ENCODE measurements around the gene NIPAL3.
"Not testable (repeated sequence)": the region's sequence is repeated elsewhere in the genome, so short reads cannot be mapped to it uniquely, and the experiment has no call there.

NIPAL3 gene

DNA sequence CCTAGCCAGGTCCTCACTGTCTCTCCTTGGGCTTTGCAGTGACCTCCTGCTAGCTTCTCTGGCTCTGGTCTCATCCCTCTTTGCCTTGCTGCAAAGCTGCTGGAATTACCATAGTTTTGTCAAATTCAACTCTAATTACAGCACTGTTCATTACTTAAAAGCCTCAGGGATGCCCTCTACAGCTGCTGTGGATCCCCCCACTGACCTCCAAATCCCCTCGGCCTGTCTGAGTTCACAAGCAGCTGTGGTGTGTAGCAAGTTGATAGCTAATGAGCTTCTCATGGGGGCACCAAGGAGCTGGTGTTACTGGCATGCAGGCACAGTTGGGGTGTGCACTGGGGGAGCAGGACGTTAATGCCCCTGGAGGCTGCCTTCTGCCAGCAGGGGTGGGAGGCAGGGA lies 24.8 kb downstream of the NIPAL3 start:
- Histone ChIP-seq H2BK120ac (ENCODE audit: low read depth, low read length) (no peak overlapping the region), H3K4me1 (ENCODE audit: control insufficient read depth, low read depth, low read length) (peaks cover 3% of the 10 kb centered on the region), H2BK5ac (ENCODE audit: low read length) (no peak overlapping the region), H3K79me2 (ENCODE audit: control insufficient read depth, insufficient read depth, low read length) (no peaks in the 10 kb centered on the region), H3K36me3 (ENCODE audit: control insufficient read depth, insufficient read depth, low read length) (no peaks in the 10 kb centered on the region), H3K23ac (ENCODE audit: low read length) (no peak overlapping the region), H3K79me1 (ENCODE audit: low read length) (no peaks in the 10 kb centered on the region), H4K5ac (ENCODE audit: low read length) (no peak overlapping the region), H3K9ac (ENCODE audit: low read length) (no peak overlapping the region), H3K18ac (ENCODE audit: low read length) (no peak overlapping the region), H3K27ac (ENCODE audit: low read depth, low read length) (no peak overlapping the region), H4K8ac (ENCODE audit: low read depth, low read length) (no peak overlapping the region), H2AK5ac (ENCODE audit: low read length) (no peak overlapping the region), H3K56ac (ENCODE audit: low read length) (no peak overlapping the region), H3K27me3 (ENCODE audit: insufficient read depth, low read length, poor library complexity) (no peaks in the 10 kb centered on the region), H3K4me2 (ENCODE audit: low read length) (no peak overlapping the region), H2BK15ac (replicated peaks; ENCODE audit: low read depth) (no peak overlapping the region), H3K4ac (ENCODE audit: low read depth, low read length) (no peak overlapping the region), H3K4me3 (ENCODE audit: low read length) (no peak overlapping the region)
- WGBS (ENCODE audit: extremely low coverage, insufficient coverage, low lambda C conversion rate): no CpG with 5 or more reads among the region's 2 CpGs
- DNase-seq: no peak

DNA sequence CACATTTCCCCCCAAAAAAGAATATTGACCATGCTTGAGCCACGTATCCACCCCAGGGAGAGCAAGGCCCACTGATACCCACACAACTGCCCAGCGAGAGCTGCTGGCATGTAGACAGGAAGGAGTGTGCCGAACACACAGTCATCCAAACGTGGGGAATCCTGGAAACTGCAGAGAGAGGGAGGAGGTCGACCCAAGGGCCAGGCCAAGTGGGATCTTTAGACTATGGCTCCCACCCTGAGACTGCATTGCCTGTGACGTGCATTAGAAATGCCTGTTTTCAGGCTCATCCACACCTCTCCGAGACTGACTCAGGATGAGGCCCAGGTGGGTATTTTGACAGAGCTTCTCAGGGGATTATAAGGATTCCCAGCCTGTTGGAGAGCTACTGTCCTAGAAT lies 25.9 kb downstream of the NIPAL3 start:
- Histone ChIP-seq H3K9ac (ENCODE audit: low read length) (no peak overlapping the region), H3K4ac (ENCODE audit: low read depth, low read length) (no peak overlapping the region), H3K4me1 (ENCODE audit: control insufficient read depth, low read depth, low read length) (peaks cover 3% of the 10 kb centered on the region), H3K27me3 (ENCODE audit: insufficient read depth, low read length, poor library complexity) (no peaks in the 10 kb centered on the region), H2BK120ac (ENCODE audit: low read depth, low read length) (no peak overlapping the region), H2BK5ac (ENCODE audit: low read length) (no peak overlapping the region), H3K36me3 (ENCODE audit: control insufficient read depth, insufficient read depth, low read length) (no peaks in the 10 kb centered on the region), H2BK15ac (replicated peaks; ENCODE audit: low read depth) (no peak overlapping the region), H4K8ac (ENCODE audit: low read depth, low read length) (no peak overlapping the region), H3K27ac (ENCODE audit: low read depth, low read length) (no peak overlapping the region), H3K56ac (ENCODE audit: low read length) (no peak overlapping the region), H3K18ac (ENCODE audit: low read length) (no peak overlapping the region), H2AK5ac (ENCODE audit: low read length) (no peak overlapping the region), H3K79me1 (ENCODE audit: low read length) (no peaks in the 10 kb centered on the region), H3K23ac (ENCODE audit: low read length) (no peak overlapping the region), H3K4me3 (ENCODE audit: low read length) (no peak overlapping the region), H4K5ac (ENCODE audit: low read length) (no peak overlapping the region), H3K79me2 (ENCODE audit: control insufficient read depth, insufficient read depth, low read length) (no peaks in the 10 kb centered on the region), H3K4me2 (ENCODE audit: low read length) (no peak overlapping the region)
- DNase-seq: no peak
- WGBS (ENCODE audit: extremely low coverage, insufficient coverage, low lambda C conversion rate): no CpG with 5 or more reads among the region's 7 CpGs

DNA sequence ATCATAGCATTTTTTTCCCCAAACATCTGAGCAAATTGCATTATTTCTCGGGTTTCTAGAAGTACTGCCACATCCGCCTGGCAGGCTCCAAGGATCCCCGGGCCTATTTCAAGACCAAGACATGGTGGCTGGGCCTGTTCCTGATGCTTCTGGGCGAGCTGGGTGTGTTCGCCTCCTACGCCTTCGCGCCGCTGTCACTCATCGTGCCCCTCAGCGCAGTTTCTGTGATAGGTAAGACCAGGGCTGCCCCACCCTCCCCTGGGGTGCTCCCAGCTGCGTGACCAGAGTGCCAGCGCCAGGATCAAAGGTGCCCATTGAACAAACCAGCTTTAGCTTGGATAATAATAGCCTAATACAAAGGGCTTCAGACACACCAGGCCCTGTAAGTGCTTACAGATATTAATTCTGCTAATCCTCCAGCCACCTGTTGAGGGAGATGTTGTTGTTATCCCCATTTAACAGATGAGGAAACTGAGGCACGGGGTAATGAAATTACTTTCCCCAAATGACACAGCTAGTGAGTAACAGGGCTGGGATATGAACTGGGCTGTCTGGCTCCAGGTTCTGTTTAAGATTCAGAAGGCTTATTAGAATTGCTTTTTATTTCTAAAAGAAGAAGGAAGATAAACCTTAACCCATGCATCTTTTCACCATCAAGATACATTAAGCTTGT lies 26.5 kb downstream of the NIPAL3 start:
- no peak overlapping the region for H3K23ac ChIP-seq (ENCODE audit: low read length)
- WGBS (ENCODE audit: extremely low coverage, insufficient coverage, low lambda C conversion rate): no CpG with 5 or more reads among the region's 14 CpGs

DNA sequence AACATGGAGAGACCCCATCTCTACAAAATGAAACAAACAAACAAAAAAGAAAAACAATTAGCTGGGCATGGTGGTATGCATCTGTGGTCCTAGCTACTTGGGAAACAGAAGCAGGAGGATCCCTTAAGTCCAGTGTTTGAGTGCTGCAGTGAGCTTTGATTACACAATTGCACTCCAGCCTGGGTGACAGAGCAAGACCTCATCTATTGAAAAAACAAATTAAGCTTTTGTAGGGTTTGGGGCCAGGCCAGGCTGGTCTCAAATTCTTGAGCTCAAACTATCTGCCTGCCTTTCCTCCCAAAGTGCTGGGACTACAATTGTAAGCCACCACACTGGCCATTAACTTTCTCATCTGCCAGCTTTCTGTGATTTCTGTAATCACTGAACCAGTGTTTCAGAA lies 27.2 kb downstream of the NIPAL3 start:
- Histone ChIP-seq H4K8ac (ENCODE audit: low read depth, low read length) (no peak overlapping the region), H3K4me2 (ENCODE audit: low read length) (no peak overlapping the region), H3K4ac (ENCODE audit: low read depth, low read length) (no peak overlapping the region), H3K27ac (ENCODE audit: low read depth, low read length) (no peak overlapping the region), H3K9ac (ENCODE audit: low read length) (no peak overlapping the region), H3K27me3 (ENCODE audit: insufficient read depth, low read length, poor library complexity) (no peaks in the 10 kb centered on the region), H2BK120ac (ENCODE audit: low read depth, low read length) (no peak overlapping the region), H2BK15ac (replicated peaks; ENCODE audit: low read depth) (no peak overlapping the region), H3K4me1 (ENCODE audit: control insufficient read depth, low read depth, low read length) (peaks cover 3% of the 10 kb centered on the region), H3K36me3 (ENCODE audit: control insufficient read depth, insufficient read depth, low read length) (no peaks in the 10 kb centered on the region), H3K56ac (ENCODE audit: low read length) (no peak overlapping the region), H3K23ac (ENCODE audit: low read length) (no peak overlapping the region), H3K4me3 (ENCODE audit: low read length) (no peak overlapping the region), H3K79me2 (ENCODE audit: control insufficient read depth, insufficient read depth, low read length) (no peaks in the 10 kb centered on the region), H2BK5ac (ENCODE audit: low read length) (no peak overlapping the region), H2AK5ac (ENCODE audit: low read length) (no peak overlapping the region), H4K5ac (ENCODE audit: low read length) (no peak overlapping the region), H3K18ac (ENCODE audit: low read length) (no peak overlapping the region), H3K79me1 (ENCODE audit: low read length) (no peaks in the 10 kb centered on the region)
- no peak for DNase-seq

More for the DNA sequence above, 26.5 kb downstream of the NIPAL3 start:
- no peaks in the 10 kb centered on the region for H3K79me1 ChIP-seq (ENCODE audit: low read length)
- no peak overlapping the region for H3K27ac ChIP-seq (ENCODE audit: low read depth, low read length)
- no peak overlapping the region for H2BK15ac ChIP-seq (replicated peaks; ENCODE audit: low read depth)
- H3K36me3 ChIP-seq (ENCODE audit: control insufficient read depth, insufficient read depth, low read length): no peaks in the 10 kb centered on the region
- H2BK120ac ChIP-seq (ENCODE audit: low read depth, low read length): no peak overlapping the region
- H3K4ac ChIP-seq (ENCODE audit: low read depth, low read length): no peak overlapping the region
- no peak overlapping the region for H2BK5ac ChIP-seq (ENCODE audit: low read length)
- H4K8ac ChIP-seq (ENCODE audit: low read depth, low read length): no peak overlapping the region
- H3K79me2 ChIP-seq (ENCODE audit: control insufficient read depth, insufficient read depth, low read length): no peaks in the 10 kb centered on the region
- H4K5ac ChIP-seq (ENCODE audit: low read length): no peak overlapping the region
- DNase-seq: no peak
- H2AK5ac ChIP-seq (ENCODE audit: low read length): no peak overlapping the region
- no peak overlapping the region for H3K56ac ChIP-seq (ENCODE audit: low read length)
- H3K4me3 ChIP-seq (ENCODE audit: low read length): no peak overlapping the region
- H3K27me3 ChIP-seq (ENCODE audit: insufficient read depth, low read length, poor library complexity): no peaks in the 10 kb centered on the region
- no peak overlapping the region for H3K9ac ChIP-seq (ENCODE audit: low read length)
- no peak overlapping the region for H3K4me2 ChIP-seq (ENCODE audit: low read length)
- peaks cover 3% of the 10 kb centered on the region for H3K4me1 ChIP-seq (ENCODE audit: control insufficient read depth, low read depth, low read length)
- no peak overlapping the region for H3K18ac ChIP-seq (ENCODE audit: low read length)

DNA sequence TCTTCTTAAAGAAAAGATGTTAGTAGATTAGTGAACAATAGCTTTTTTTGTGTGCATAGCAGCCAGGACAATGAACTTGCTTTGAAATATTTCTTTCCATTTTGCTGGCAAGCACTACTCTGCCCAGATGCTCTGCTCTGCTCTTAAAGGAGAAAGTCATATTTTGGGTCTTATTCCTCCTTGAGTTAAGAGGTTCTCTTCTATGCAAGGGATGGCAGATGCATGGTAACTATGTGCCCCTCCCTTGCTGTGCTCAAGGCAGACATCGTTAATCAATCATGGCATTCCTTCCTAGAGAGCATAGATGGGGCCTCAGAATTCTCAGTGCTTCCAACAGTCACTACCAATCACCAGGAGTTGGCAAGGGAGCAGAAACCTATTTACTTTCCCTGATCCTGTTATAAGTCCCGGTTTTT lies 27.6 kb downstream of the NIPAL3 start:
- Histone ChIP-seq H2BK15ac (replicated peaks; ENCODE audit: low read depth) (no peak overlapping the region), H3K4me2 (ENCODE audit: low read length) (no peak overlapping the region), H3K18ac (ENCODE audit: low read length) (no peak overlapping the region), H3K27ac (ENCODE audit: low read depth, low read length) (no peak overlapping the region), H4K8ac (ENCODE audit: low read depth, low read length) (no peak overlapping the region), H3K4ac (ENCODE audit: low read depth, low read length) (no peak overlapping the region), H2BK5ac (ENCODE audit: low read length) (no peak overlapping the region), H3K36me3 (ENCODE audit: control insufficient read depth, insufficient read depth, low read length) (no peaks in the 10 kb centered on the region), H2AK5ac (ENCODE audit: low read length) (no peak overlapping the region), H3K23ac (ENCODE audit: low read length) (no peak overlapping the region), H3K79me1 (ENCODE audit: low read length) (no peaks in the 10 kb centered on the region), H3K4me3 (ENCODE audit: low read length) (no peak overlapping the region), H2BK120ac (ENCODE audit: low read depth, low read length) (no peak overlapping the region), H4K5ac (ENCODE audit: low read length) (no peak overlapping the region), H3K79me2 (ENCODE audit: control insufficient read depth, insufficient read depth, low read length) (no peaks in the 10 kb centered on the region), H3K27me3 (ENCODE audit: insufficient read depth, low read length, poor library complexity) (no peaks in the 10 kb centered on the region), H3K9ac (ENCODE audit: low read length) (no peak overlapping the region), H3K4me1 (ENCODE audit: control insufficient read depth, low read depth, low read length) (peaks cover 3% of the 10 kb centered on the region), H3K56ac (ENCODE audit: low read length) (no peak overlapping the region)
- WGBS (ENCODE audit: extremely low coverage, insufficient coverage, low lambda C conversion rate): no CpG with 5 or more reads among the region's 2 CpGs
- DNase-seq: peak; percentile 33

DNA sequence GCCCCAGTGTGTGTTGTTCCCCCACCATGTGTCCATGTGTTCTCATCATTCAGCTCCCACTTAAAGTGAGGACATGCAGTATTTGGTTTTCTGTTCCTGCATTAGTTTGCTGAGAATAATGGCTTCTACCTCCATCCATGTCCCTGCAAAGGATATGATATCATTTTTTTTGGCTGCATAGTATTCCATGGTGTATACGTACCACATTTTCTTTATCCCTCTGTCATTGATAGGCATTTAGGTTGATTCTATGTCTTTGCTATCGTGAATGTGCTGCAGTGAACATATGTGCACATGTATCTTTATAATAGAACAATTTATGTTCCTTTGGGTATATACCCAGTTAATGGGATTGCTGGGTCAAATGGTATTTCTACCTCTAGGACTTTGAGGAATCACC lies 30.8 kb downstream of the NIPAL3 start:
- H3K27me3 ChIP-seq (ENCODE audit: insufficient read depth, low read length, poor library complexity); H4K5ac ChIP-seq (ENCODE audit: low read length); H3K36me3 ChIP-seq (ENCODE audit: control insufficient read depth, insufficient read depth, low read length); H3K27ac ChIP-seq (ENCODE audit: low read depth, low read length); H3K56ac ChIP-seq (ENCODE audit: low read length); H2BK15ac ChIP-seq (replicated peaks; ENCODE audit: low read depth); H4K8ac ChIP-seq (ENCODE audit: low read depth, low read length); H3K79me1 ChIP-seq (ENCODE audit: low read length); DNase-seq; H3K79me2 ChIP-seq (ENCODE audit: control insufficient read depth, insufficient read depth, low read length); H2AK5ac ChIP-seq (ENCODE audit: low read length); H3K18ac ChIP-seq (ENCODE audit: low read length); H3K4me1 ChIP-seq (ENCODE audit: control insufficient read depth, low read depth, low read length); H3K4me3 ChIP-seq (ENCODE audit: low read length); H3K4ac ChIP-seq (ENCODE audit: low read depth, low read length); H3K4me2 ChIP-seq (ENCODE audit: low read length); H2BK120ac ChIP-seq (ENCODE audit: low read depth, low read length); H3K23ac ChIP-seq (ENCODE audit: low read length); H2BK5ac ChIP-seq (ENCODE audit: low read length); H3K9ac ChIP-seq (ENCODE audit: low read length): not testable (repeated sequence)
- no CpG with 5 or more reads among the region's 2 CpGs for WGBS (ENCODE audit: extremely low coverage, insufficient coverage, low lambda C conversion rate)
